Astrocyte (in vitro differentiated cells and primary cell): ENCODE results near the gene GLP2R. TPM values are rescaled to one million over a fixed set of nuclear protein-coding genes. Genes with fewer than 3 reads are reported as not detected.

Experiments
- DNase-seq: peaks from one replicate; pipeline ENCODE4 v3.0.0-alpha.2; 2010; ENCODE audit warnings: low read depth
- FAIRE-seq: peaks from 2 replicates; lab custom pipeline; 2011; peaks lifted over from hg19 to GRCh38; lab: Jason Lieb, UNC
- H2AFZ ChIP-seq: 2 replicates; pipeline ENCODE4 v1.6.0; 2012; ENCODE audit warnings: low read depth, low read length, inconsistent platforms
- H3K27ac ChIP-seq: 2 replicates; pipeline ENCODE4 v1.5.1; 2011; ENCODE audit warnings: low read depth, low read length, inconsistent platforms
- H3K27me3 ChIP-seq: 2 replicates; pipeline ENCODE4 v1.6.0; 2011; ENCODE audit warnings: low read length, inconsistent platforms; ENCODE audit not compliant: insufficient read depth
- H3K36me3 ChIP-seq: 2 replicates; pipeline ENCODE4 v1.5.1; 2011; ENCODE audit warnings: low read length, inconsistent platforms; ENCODE audit not compliant: insufficient read depth
- H3K4me1 ChIP-seq: 2 replicates; pipeline ENCODE4 v1.5.1; 2011; ENCODE audit warnings: low read length, inconsistent platforms; ENCODE audit not compliant: insufficient read depth
- H3K4me2 ChIP-seq: 2 replicates; pipeline ENCODE4 v1.6.0; 2012; ENCODE audit warnings: low read length, inconsistent platforms
- H3K4me3 ChIP-seq: 2 replicates; pipeline ENCODE4 v1.5.1; 2011; ENCODE audit warnings: low read depth, mild to moderate bottlenecking, low read length, inconsistent platforms; ENCODE audit not compliant: insufficient read depth
- H3K79me2 ChIP-seq: 2 replicates; pipeline ENCODE4 v1.6.0; 2012; ENCODE audit warnings: mild to moderate bottlenecking, low read length, inconsistent platforms; ENCODE audit not compliant: insufficient read depth
- H3K9ac ChIP-seq: 2 replicates; pipeline ENCODE4 v1.6.0; 2012; ENCODE audit warnings: mild to moderate bottlenecking, low read length, inconsistent platforms
- H3K9me3 ChIP-seq: 2 replicates; pipeline ENCODE4 v1.5.1; 2012; ENCODE audit warnings: low read depth, mild to moderate bottlenecking, low read length, inconsistent platforms; ENCODE audit not compliant: insufficient read depth
- H4K20me1 ChIP-seq: 2 replicates; pipeline ENCODE4 v1.6.0; 2012; ENCODE audit warnings: low read length, inconsistent platforms; ENCODE audit not compliant: insufficient read depth
- H3K27ac Mint-ChIP-seq: one replicate; pipeline ENCODE4 v1.8.0; 2021; ENCODE audit warnings: mild to moderate bottlenecking, mixed read lengths; ENCODE audit not compliant: unreplicated experiment
- H3K27me3 Mint-ChIP-seq: one replicate; pipeline ENCODE4 v1.8.0; 2021; ENCODE audit warnings: low read depth, mixed read lengths; ENCODE audit not compliant: unreplicated experiment
- H3K36me3 Mint-ChIP-seq: one replicate; pipeline ENCODE4 v1.8.0; 2021; ENCODE audit warnings: low read depth, mixed read lengths; ENCODE audit not compliant: unreplicated experiment
- H3K4me1 Mint-ChIP-seq: one replicate; pipeline ENCODE4 v1.8.0; 2021; ENCODE audit warnings: low read depth, mixed read lengths; ENCODE audit not compliant: unreplicated experiment
- H3K4me3 Mint-ChIP-seq: one replicate; pipeline ENCODE4 v1.8.0; 2021; ENCODE audit warnings: mild to moderate bottlenecking, moderate library complexity, mixed read lengths; ENCODE audit not compliant: unreplicated experiment
- H3K9me3 Mint-ChIP-seq: one replicate; pipeline ENCODE4 v1.8.0; 2021; ENCODE audit warnings: mild to moderate bottlenecking, mixed read lengths; ENCODE audit not compliant: unreplicated experiment
- EZH2 ChIP-seq: IDR thresholded peaks from 2 replicates; pipeline ENCODE4 v1.6.1; 2012; ENCODE audit warnings: mild to moderate bottlenecking, low read length, inconsistent platforms; ENCODE audit not compliant: insufficient read depth
- total RNA-seq: library from RNA; stranded (reverse); gene quantifications from 2 replicates; pipeline ENCODE4 v1.2.1, GENCODE V29; 2021
- TF ChIP-seq, protein P1 (sequence below): IDR thresholded peaks from 2 replicates; pipeline ENCODE4 v1.5.1; 2011; ENCODE audit warnings: low read depth, mild to moderate bottlenecking, inconsistent platforms, low read length, moderate library complexity; ENCODE audit not compliant: insufficient read depth

GLP2R gene
- total RNA-seq, 1 donor from 2014 or later = 0.41 TPM

DNA sequence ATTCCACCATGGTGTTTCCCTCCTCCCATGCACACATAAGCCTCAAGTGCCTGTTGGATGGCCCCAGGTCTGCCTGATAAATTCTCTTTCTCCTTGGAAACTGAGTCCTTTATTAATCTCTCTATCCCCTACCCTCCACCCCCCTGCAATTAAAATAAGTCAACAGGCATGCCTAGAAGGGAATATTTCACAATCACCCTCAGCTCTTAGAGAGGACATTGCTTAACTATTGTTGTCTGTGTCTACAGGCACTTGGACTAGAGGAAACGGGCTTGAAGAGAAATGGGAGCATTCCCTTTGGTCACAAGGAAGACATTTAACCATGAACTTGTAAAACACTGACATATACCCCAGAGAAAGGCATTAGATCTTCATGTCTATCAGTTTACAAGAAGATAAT is 39.9 kb downstream of the GLP2R start:
- no peak overlapping the region for H3K4me3 ChIP-seq
- Mint-ChIP-seq H3K9me3 (peaks cover 15% of the 10 kb centered on the region), H3K27me3 (peaks cover 25% of the 10 kb centered on the region), H3K27ac (no peak overlapping the region), H3K4me3 (no peak overlapping the region), H3K36me3 (peaks cover 3% of the 10 kb centered on the region), H3K4me1 (no peaks in the 10 kb centered on the region)
- no peaks in the 10 kb centered on the region for H3K27me3 ChIP-seq
- peaks cover 3% of the 10 kb centered on the region for H3K9me3 ChIP-seq
- no peak overlapping the region for H3K4me2 ChIP-seq
- no peak overlapping the region for H3K27ac ChIP-seq
- no peaks in the 10 kb centered on the region for H4K20me1 ChIP-seq
- H3K79me2 ChIP-seq = no peaks in the 10 kb centered on the region
- no peak for FAIRE-seq
- DNase-seq = no peak
- TF ChIP-seq, protein P1, sequence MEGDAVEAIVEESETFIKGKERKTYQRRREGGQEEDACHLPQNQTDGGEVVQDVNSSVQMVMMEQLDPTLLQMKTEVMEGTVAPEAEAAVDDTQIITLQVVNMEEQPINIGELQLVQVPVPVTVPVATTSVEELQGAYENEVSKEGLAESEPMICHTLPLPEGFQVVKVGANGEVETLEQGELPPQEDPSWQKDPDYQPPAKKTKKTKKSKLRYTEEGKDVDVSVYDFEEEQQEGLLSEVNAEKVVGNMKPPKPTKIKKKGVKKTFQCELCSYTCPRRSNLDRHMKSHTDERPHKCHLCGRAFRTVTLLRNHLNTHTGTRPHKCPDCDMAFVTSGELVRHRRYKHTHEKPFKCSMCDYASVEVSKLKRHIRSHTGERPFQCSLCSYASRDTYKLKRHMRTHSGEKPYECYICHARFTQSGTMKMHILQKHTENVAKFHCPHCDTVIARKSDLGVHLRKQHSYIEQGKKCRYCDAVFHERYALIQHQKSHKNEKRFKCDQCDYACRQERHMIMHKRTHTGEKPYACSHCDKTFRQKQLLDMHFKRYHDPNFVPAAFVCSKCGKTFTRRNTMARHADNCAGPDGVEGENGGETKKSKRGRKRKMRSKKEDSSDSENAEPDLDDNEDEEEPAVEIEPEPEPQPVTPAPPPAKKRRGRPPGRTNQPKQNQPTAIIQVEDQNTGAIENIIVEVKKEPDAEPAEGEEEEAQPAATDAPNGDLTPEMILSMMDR = no peak
- TF ChIP-seq EZH2 = no peak
- H2AFZ ChIP-seq = no peak overlapping the region
- H3K4me1 ChIP-seq = no peaks in the 10 kb centered on the region
- H3K36me3 ChIP-seq = no peaks in the 10 kb centered on the region
- H3K9ac ChIP-seq = no peak overlapping the region

DNA sequence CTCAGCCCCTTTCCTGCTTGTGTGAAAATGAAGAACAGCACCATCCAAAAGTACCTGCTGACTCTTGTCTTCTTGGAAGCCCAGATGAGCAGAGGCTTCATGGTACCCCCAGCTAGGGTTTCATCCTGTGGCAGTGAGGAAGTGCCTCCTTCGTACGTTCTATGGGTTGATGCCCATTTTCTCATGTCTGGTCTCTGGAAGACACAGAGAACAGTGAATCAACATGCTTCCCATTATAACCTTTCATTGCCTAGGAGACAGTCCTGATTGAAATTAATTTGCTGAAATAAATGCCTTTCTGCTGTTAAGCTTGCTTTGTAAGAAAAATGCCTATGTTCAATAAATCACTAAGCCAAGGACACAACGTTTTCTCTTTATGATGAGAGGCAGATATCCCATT is 42.8 kb downstream of the GLP2R start:
- no peak overlapping the region for H3K27ac Mint-ChIP-seq
- Histone ChIP-seq H3K9ac (no peak overlapping the region), H3K36me3 (no peaks in the 10 kb centered on the region), H3K79me2 (no peaks in the 10 kb centered on the region), H3K9me3 (no peaks in the 10 kb centered on the region), H3K4me3 (no peak overlapping the region), H4K20me1 (no peaks in the 10 kb centered on the region), H3K27me3 (no peaks in the 10 kb centered on the region), H3K27ac (no peak overlapping the region), H2AFZ (no peak overlapping the region), H3K4me2 (no peak overlapping the region), H3K4me1 (no peaks in the 10 kb centered on the region)
- no peak for TF ChIP-seq EZH2
- TF ChIP-seq, protein P1 = no peak
- H3K4me1 Mint-ChIP-seq = no peaks in the 10 kb centered on the region
- H3K36me3 Mint-ChIP-seq = no peaks in the 10 kb centered on the region
- H3K27me3 Mint-ChIP-seq = peaks cover 19% of the 10 kb centered on the region
- no peak overlapping the region for H3K4me3 Mint-ChIP-seq
- FAIRE-seq (no peak), DNase-seq (no peak)
- H3K9me3 Mint-ChIP-seq = peaks cover 5% of the 10 kb centered on the region

DNA sequence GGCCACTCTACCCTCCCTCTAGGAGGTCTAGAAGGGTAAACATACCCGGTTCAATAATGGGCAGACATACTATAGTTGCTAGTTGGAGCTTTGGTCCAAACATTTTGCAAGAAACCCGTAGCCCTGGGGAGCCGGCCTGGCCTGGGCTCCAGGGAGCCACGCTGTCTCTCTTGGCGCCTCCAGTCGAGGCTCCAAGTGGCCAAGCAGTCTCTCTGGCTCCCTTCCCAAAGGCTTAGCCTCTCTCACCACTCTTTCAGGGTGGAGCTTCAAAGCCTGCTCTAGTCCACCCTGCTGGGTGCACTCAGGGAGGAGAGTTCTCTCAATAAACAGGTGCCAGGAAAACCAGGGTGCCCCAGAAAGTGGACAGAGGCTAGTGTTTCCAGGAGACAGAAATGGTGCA is 47.1 kb downstream of the GLP2R start:
- no peaks in the 10 kb centered on the region for H3K79me2 ChIP-seq
- no peak overlapping the region for H3K27ac Mint-ChIP-seq
- no peak for FAIRE-seq

More for the DNA sequence above, 47.1 kb downstream of the GLP2R start:
- H3K9me3 Mint-ChIP-seq = peaks cover 1% of the 10 kb centered on the region
- Histone ChIP-seq H2AFZ (no peak overlapping the region), H3K4me2 (no peak overlapping the region), H3K9ac (no peak overlapping the region), H4K20me1 (no peaks in the 10 kb centered on the region), H3K4me1 (no peaks in the 10 kb centered on the region), H3K27me3 (no peaks in the 10 kb centered on the region), H3K27ac (no peak overlapping the region), H3K36me3 (no peaks in the 10 kb centered on the region), H3K4me3 (no peak overlapping the region), H3K9me3 (no peaks in the 10 kb centered on the region)
- H3K4me1 Mint-ChIP-seq = peaks cover 10% of the 10 kb centered on the region
- DNase-seq = no peak
- H3K4me3 Mint-ChIP-seq = no peak overlapping the region
- peaks cover 16% of the 10 kb centered on the region for H3K27me3 Mint-ChIP-seq
- H3K36me3 Mint-ChIP-seq = no peaks in the 10 kb centered on the region
- TF ChIP-seq EZH2 = no peak
- TF ChIP-seq, protein P1 = no peak
